COLO829 (cell line): ENCODE measurements around the gene FLYWCH2.

Source experiments
- DNase-seq: peaks from one replicate; pipeline ENCODE4 v3.0.0; 2012; ENCODE audit warnings: low spot score

FLYWCH2 gene

GRCh38 chr16:2853531-2854073 is 29.4 kb upstream of the FLYWCH2 start:
- no peak for DNase-seq

GRCh38 chr16:2854700-2855309 is 28.2 kb upstream of the FLYWCH2 start:
- DNase-seq = no peak

- DNase-seq = no peak
Measured at GRCh38 chr16:2855536-2855935, 27.5 kb upstream of the FLYWCH2 start.

- DNase-seq = peak; percentile 51
Measured at GRCh38 chr16:2856061-2856670, 26.8 kb upstream of the FLYWCH2 start.

- no peak for DNase-seq
Measured at GRCh38 chr16:2856686-2857450, 26.1 kb upstream of the FLYWCH2 start.

- DNase-seq = no peak
Measured at GRCh38 chr16:2857451-2858244, 25.4 kb upstream of the FLYWCH2 start, which contains the start of gene PRSS22. TSS of gene PRSS22 (minus strand) at chr16:2858170. CDS start at chr16:2858104, 66 bp downstream.

- DNase-seq = no peak
Measured at GRCh38 chr16:2858245-2859025, 24.6 kb upstream of the FLYWCH2 start.

- DNase-seq = no peak
Measured at GRCh38 chr16:2859686-2860265, 23.2 kb upstream of the FLYWCH2 start.

GRCh38 chr16:2860826-2861567 is 22.0 kb upstream of the FLYWCH2 start:
- DNase-seq = no peak

GRCh38 chr16:2865651-2866050 is 17.4 kb upstream of the FLYWCH2 start:
- DNase-seq = no peak

GRCh38 chr16:2866431-2866830 is 16.6 kb upstream of the FLYWCH2 start:
- DNase-seq = no peak

- no peak for DNase-seq
Measured at GRCh38 chr16:2867661-2867986, 15.4 kb upstream of the FLYWCH2 start.

- DNase-seq = peak; percentile 93
Measured at GRCh38 chr16:2867987-2868789, 14.8 kb upstream of the FLYWCH2 start.

GRCh38 chr16:2871926-2872325 is 11.1 kb upstream of the FLYWCH2 start:
- no peak for DNase-seq

- no peak for DNase-seq
Measured at GRCh38 chr16:2874032-2874911, 8.7 kb upstream of the FLYWCH2 start.

GRCh38 chr16:2874912-2875362 is 8.1 kb upstream of the FLYWCH2 start:
- DNase-seq = peak; percentile 58

- no peak for DNase-seq
Measured at GRCh38 chr16:2879854-2880508, 3.0 kb upstream of the FLYWCH2 start.
